HepG2 (cell line): ENCODE results near the gene TBC1D16. TPM values are rescaled to one million over a fixed set of nuclear protein-coding genes. Genes with fewer than 3 reads are reported as not detected.
A peak's percentile ranks its signal among the peaks of the same experiment; 100 is the strongest.

ENCODE experiments used
- ARNTL ChIP-seq: sonication (generic); formaldehyde crosslinking; IDR thresholded peaks from 2 replicates; pipeline ENCODE4 v1.4.0; 2020; ENCODE audit warnings: mild to moderate bottlenecking, missing genetic modification reagents
- PLRG1 ChIP-seq: fragments of 450-650 bp; conservative IDR thresholded peaks from 2 replicates; pipeline ENCODE4 v1.6.1; 2016
- SRSF1 ChIP-seq: fragments of 200-400 bp; formaldehyde crosslinking; optimal IDR thresholded peaks from 2 replicates; pipeline ENCODE3; 2017; ENCODE audit warnings: mild to moderate bottlenecking, low read depth, low read length, moderate library complexity
- TOPORS ChIP-seq: sonication (generic); formaldehyde crosslinking; IDR thresholded peaks from 2 replicates; pipeline ENCODE4 v1.8.0; 2023; ENCODE audit warnings: mild to moderate bottlenecking, missing genetic modification reagents
- ZFP1 ChIP-seq: IDR thresholded peaks from 2 replicates; pipeline ENCODE4 v1.6.1; 2016
- ZFP37 ChIP-seq: sonication (generic); formaldehyde crosslinking; IDR thresholded peaks from 2 replicates; pipeline ENCODE4 v1.4.0; 2020; ENCODE audit warnings: missing genetic modification reagents, borderline replicate concordance
- ZNF205 ChIP-seq: IDR thresholded peaks from 2 replicates; pipeline ENCODE4 v1.6.1; 2018; ENCODE audit warnings: missing biosample characterization, missing genetic modification reagents
- ZNF3 ChIP-seq: IDR thresholded peaks from 2 replicates; pipeline ENCODE4 v1.7.0; 2017; ENCODE audit warnings: inconsistent platforms
- polyA plus RNA-seq, 8 experiments: library from polyadenylated mRNA; depleted of rRNA in 3 of 8; stranded (reverse) in 7 of 8; unstranded in 1 of 8; fragments of >200 nt; fragmentation: Illumina TruSeq in 4 of 8; extraction: Trizol in 4 of 8; gene quantifications; 2 replicates each; pipeline versions ENCODE4 v1.2.1 to v1.2.3, GENCODE V29; 2011 to 2016; ENCODE audit warnings: low read depth in 4 of 8, missing spikeins in 1 of 8, mixed read lengths in 1 of 8; ENCODE audit not compliant: insufficient read depth in 1 of 8
- total RNA-seq, 5 experiments: library from RNA; depleted of rRNA; stranded (reverse); fragments of >200 nt; fragmentation: Illumina TruSeq; extraction: Trizol; gene quantifications; 2 replicates each; pipeline ENCODE4 v1.2.3, GENCODE V29; 2016; ENCODE audit warnings: low read depth in 1 of 5
- TF ChIP-seq, protein P1 (sequence below): sonication (generic); formaldehyde crosslinking; IDR thresholded peaks from 2 replicates; pipeline ENCODE4 v1.5.1; 2020; ENCODE audit warnings: missing genetic modification reagents, mild to moderate bottlenecking, borderline replicate concordance
- TF ChIP-seq, protein P2 (sequence below): sonication (generic); formaldehyde crosslinking; IDR thresholded peaks from 2 replicates; pipeline ENCODE4 v1.4.0; 2020; ENCODE audit warnings: mild to moderate bottlenecking, missing genetic modification reagents
- TF ChIP-seq, protein P3 (sequence below): sonication (generic); formaldehyde crosslinking; IDR thresholded peaks from 2 replicates; pipeline ENCODE4 v1.5.1; 2020; ENCODE audit warnings: mild to moderate bottlenecking, missing genetic modification reagents, moderate library complexity
- TF ChIP-seq, protein P4 (sequence below): sonication (generic); formaldehyde crosslinking; IDR thresholded peaks from 2 replicates; pipeline ENCODE4 v1.4.0; 2020; ENCODE audit warnings: low read depth, mild to moderate bottlenecking, missing genetic modification reagents
- TF ChIP-seq, protein P5 (sequence below): sonication (generic); formaldehyde crosslinking; IDR thresholded peaks from 2 replicates; pipeline ENCODE4 v1.8.0; 2022; ENCODE audit warnings: missing genetic modification reagents, mild to moderate bottlenecking, moderate library complexity, borderline replicate concordance

Gene TBC1D16
- total and polyA plus RNA-seq, 2 of the 13 experiments (the other 11 are each of a cell fraction or from before 2014, with no cell fraction given) = 14.9 to 24.9 TPM

DNA sequence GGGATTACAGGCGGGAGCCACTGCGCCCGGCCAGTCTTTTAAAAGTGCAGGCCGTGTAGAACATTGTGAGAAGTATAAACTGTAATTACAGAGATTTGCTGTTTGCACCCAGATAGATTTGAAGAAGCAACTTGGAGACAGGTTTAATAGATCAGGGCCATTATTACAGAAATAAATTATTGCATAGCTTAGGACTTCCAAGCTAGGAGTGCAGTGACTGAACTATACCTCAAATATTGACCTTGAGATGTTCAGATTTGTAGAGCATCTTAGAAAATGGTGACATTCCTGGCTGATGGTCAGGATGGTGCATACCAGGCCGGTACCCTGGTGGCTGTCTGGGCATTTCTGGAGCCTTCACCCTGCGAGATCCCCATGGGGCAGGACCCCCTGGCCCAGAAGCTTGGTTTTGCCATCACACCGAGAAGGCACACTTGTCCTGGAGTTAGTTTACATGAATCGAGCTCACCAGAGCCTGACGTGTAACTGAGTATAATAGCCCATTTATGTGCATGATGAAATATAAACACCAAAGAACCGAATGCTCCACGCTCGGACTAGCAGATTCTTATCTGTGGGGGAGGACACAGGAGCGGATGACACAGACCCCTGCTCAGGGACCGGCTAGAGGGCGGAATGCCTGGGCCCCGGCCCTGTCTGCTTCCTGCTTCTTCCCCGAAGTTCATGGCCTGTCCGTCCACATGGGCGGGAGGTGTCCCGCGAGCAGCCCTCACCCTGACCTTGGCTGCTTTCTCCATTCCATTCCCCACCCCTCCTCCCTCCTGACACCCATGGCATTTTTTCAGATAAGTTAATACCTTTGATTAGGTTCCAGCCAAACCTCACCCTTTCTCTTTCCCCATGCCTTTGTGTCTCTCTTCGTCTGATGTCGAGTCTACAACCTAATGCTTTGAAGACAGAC, 32.9 kb upstream of the TBC1D16 start (continued):
- TF ChIP-seq, protein P1, sequence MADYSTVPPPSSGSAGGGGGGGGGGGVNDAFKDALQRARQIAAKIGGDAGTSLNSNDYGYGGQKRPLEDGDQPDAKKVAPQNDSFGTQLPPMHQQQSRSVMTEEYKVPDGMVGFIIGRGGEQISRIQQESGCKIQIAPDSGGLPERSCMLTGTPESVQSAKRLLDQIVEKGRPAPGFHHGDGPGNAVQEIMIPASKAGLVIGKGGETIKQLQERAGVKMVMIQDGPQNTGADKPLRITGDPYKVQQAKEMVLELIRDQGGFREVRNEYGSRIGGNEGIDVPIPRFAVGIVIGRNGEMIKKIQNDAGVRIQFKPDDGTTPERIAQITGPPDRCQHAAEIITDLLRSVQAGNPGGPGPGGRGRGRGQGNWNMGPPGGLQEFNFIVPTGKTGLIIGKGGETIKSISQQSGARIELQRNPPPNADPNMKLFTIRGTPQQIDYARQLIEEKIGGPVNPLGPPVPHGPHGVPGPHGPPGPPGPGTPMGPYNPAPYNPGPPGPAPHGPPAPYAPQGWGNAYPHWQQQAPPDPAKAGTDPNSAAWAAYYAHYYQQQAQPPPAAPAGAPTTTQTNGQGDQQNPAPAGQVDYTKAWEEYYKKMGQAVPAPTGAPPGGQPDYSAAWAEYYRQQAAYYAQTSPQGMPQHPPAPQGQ = no peak
- TF ChIP-seq, protein P2, sequence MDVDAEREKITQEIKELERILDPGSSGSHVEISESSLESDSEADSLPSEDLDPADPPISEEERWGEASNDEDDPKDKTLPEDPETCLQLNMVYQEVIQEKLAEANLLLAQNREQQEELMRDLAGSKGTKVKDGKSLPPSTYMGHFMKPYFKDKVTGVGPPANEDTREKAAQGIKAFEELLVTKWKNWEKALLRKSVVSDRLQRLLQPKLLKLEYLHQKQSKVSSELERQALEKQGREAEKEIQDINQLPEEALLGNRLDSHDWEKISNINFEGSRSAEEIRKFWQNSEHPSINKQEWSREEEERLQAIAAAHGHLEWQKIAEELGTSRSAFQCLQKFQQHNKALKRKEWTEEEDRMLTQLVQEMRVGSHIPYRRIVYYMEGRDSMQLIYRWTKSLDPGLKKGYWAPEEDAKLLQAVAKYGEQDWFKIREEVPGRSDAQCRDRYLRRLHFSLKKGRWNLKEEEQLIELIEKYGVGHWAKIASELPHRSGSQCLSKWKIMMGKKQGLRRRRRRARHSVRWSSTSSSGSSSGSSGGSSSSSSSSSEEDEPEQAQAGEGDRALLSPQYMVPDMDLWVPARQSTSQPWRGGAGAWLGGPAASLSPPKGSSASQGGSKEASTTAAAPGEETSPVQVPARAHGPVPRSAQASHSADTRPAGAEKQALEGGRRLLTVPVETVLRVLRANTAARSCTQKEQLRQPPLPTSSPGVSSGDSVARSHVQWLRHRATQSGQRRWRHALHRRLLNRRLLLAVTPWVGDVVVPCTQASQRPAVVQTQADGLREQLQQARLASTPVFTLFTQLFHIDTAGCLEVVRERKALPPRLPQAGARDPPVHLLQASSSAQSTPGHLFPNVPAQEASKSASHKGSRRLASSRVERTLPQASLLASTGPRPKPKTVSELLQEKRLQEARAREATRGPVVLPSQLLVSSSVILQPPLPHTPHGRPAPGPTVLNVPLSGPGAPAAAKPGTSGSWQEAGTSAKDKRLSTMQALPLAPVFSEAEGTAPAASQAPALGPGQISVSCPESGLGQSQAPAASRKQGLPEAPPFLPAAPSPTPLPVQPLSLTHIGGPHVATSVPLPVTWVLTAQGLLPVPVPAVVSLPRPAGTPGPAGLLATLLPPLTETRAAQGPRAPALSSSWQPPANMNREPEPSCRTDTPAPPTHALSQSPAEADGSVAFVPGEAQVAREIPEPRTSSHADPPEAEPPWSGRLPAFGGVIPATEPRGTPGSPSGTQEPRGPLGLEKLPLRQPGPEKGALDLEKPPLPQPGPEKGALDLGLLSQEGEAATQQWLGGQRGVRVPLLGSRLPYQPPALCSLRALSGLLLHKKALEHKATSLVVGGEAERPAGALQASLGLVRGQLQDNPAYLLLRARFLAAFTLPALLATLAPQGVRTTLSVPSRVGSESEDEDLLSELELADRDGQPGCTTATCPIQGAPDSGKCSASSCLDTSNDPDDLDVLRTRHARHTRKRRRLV (CRISPR knock-in tag) = no peak
- 0 out of 2 replicates have a peak, but pooled peaks have one; percentile 42 for TF ChIP-seq ZFP1
- TF ChIP-seq, protein P3, sequence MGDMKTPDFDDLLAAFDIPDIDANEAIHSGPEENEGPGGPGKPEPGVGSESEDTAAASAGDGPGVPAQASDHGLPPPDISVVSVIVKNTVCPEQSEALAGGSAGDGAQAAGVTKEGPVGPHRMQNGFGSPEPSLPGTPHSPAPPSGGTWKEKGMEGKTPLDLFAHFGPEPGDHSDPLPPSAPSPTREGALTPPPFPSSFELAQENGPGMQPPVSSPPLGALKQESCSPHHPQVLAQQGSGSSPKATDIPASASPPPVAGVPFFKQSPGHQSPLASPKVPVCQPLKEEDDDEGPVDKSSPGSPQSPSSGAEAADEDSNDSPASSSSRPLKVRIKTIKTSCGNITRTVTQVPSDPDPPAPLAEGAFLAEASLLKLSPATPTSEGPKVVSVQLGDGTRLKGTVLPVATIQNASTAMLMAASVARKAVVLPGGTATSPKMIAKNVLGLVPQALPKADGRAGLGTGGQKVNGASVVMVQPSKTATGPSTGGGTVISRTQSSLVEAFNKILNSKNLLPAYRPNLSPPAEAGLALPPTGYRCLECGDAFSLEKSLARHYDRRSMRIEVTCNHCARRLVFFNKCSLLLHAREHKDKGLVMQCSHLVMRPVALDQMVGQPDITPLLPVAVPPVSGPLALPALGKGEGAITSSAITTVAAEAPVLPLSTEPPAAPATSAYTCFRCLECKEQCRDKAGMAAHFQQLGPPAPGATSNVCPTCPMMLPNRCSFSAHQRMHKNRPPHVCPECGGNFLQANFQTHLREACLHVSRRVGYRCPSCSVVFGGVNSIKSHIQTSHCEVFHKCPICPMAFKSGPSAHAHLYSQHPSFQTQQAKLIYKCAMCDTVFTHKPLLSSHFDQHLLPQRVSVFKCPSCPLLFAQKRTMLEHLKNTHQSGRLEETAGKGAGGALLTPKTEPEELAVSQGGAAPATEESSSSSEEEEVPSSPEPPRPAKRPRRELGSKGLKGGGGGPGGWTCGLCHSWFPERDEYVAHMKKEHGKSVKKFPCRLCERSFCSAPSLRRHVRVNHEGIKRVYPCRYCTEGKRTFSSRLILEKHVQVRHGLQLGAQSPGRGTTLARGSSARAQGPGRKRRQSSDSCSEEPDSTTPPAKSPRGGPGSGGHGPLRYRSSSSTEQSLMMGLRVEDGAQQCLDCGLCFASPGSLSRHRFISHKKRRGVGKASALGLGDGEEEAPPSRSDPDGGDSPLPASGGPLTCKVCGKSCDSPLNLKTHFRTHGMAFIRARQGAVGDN (CRISPR knock-in tag) = peak; percentile 86
- TF ChIP-seq ARNTL (CRISPR knock-in tag) = no peak
- TF ChIP-seq ZNF3 (CRISPR knock-in tag) = no peak
- TF ChIP-seq TOPORS (CRISPR knock-in tag) = no peak
- TF ChIP-seq SRSF1 = no peak
- TF ChIP-seq, protein P4, sequence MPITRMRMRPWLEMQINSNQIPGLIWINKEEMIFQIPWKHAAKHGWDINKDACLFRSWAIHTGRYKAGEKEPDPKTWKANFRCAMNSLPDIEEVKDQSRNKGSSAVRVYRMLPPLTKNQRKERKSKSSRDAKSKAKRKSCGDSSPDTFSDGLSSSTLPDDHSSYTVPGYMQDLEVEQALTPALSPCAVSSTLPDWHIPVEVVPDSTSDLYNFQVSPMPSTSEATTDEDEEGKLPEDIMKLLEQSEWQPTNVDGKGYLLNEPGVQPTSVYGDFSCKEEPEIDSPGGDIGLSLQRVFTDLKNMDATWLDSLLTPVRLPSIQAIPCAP (CRISPR knock-in tag) = no peak
- no peak for TF ChIP-seq ZFP37 (CRISPR knock-in tag)
- TF ChIP-seq PLRG1 = no peak
- TF ChIP-seq ZNF205 (CRISPR knock-in tag) = 0 out of 2 replicates have a peak, but pooled peaks have one; percentile 11
- TF ChIP-seq, protein P5, sequence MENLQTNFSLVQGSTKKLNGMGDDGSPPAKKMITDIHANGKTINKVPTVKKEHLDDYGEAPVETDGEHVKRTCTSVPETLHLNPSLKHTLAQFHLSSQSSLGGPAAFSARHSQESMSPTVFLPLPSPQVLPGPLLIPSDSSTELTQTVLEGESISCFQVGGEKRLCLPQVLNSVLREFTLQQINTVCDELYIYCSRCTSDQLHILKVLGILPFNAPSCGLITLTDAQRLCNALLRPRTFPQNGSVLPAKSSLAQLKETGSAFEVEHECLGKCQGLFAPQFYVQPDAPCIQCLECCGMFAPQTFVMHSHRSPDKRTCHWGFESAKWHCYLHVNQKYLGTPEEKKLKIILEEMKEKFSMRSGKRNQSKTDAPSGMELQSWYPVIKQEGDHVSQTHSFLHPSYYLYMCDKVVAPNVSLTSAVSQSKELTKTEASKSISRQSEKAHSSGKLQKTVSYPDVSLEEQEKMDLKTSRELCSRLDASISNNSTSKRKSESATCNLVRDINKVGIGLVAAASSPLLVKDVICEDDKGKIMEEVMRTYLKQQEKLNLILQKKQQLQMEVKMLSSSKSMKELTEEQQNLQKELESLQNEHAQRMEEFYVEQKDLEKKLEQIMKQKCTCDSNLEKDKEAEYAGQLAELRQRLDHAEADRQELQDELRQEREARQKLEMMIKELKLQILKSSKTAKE (CRISPR knock-in tag) = peak; percentile 97
